HEK293 (cell line): ENCODE measurements around the gene MTERF4.
A peak's percentile ranks its signal among the peaks of the same experiment; 100 is the strongest.

Source experiments
- CTCF ChIA-PET: fragments of 350-600 bp; formaldehyde crosslinking; extraction: SDS; loops from one replicate; lab custom pipeline; 2021; ENCODE audit warnings: antibody characterized with exemption; lab: Yijun Ruan, JAX
- POLR2A ChIA-PET: fragments of 300-600 bp; formaldehyde crosslinking; extraction: SDS; loops from one replicate; lab custom pipeline; 2020; ENCODE audit warnings: antibody characterized with exemption, inconsistent platforms; lab: Yijun Ruan, JAX
- H3K27ac ChIP-seq: fragments of 200-500 bp; sonication (Bioruptor generic); 2 replicates; pipeline ENCODE4 v1.5.1; 2014; ENCODE audit warnings: low read depth, low read length, control low read depth, inconsistent platforms; ENCODE audit errors: extremely low read depth
- H3K36me3 ChIP-seq, 2 experiments: fragments of 200-500 bp in 1 of 2; sonication (Bioruptor generic) in 1 of 2; 1 replicate in 1 of 2; 2 replicates in 1 of 2; pipeline ENCODE4 v1.5.1; 2014 to 2017; ENCODE audit warnings: inconsistent platforms in 2 of 2, low read length in 2 of 2; ENCODE audit not compliant: control insufficient read depth in 2 of 2, insufficient read depth in 1 of 2
- H3K4me1 ChIP-seq: fragments of 200-500 bp; sonication (Bioruptor generic); 2 replicates; pipeline ENCODE4 v1.5.1; 2014; ENCODE audit warnings: mild to moderate bottlenecking, low read length, inconsistent platforms; ENCODE audit not compliant: control insufficient read depth, insufficient read depth
- H3K4me3 ChIP-seq: 2 replicates; pipeline ENCODE4 v1.5.1; 2011; ENCODE audit warnings: low read depth, mild to moderate bottlenecking, control low read depth, low read length, moderate library complexity
- H3K9me3 ChIP-seq: fragments of 200-500 bp; sonication (Bioruptor generic); 2 replicates; pipeline ENCODE4 v1.5.1; 2014; ENCODE audit warnings: low read depth, low read length, inconsistent platforms; ENCODE audit not compliant: control insufficient read depth, insufficient read depth
- MYNN ChIP-seq: fragments of 450-650 bp; formaldehyde crosslinking; IDR thresholded peaks from 2 replicates; pipeline ENCODE4 v1.5.1; 2016; ENCODE audit warnings: missing biosample characterization, missing genetic modification characterization, borderline replicate concordance
- SCRT1 ChIP-seq: fragments of 450-650 bp; formaldehyde crosslinking; IDR thresholded peaks from 2 replicates; pipeline ENCODE4 v1.5.1; 2016; ENCODE audit warnings: missing biosample characterization, missing genetic modification characterization, borderline replicate concordance
- YY1 ChIP-seq: fragments of 450-650 bp; formaldehyde crosslinking; IDR thresholded peaks from 2 replicates; pipeline ENCODE4 v1.5.1; 2018; ENCODE audit warnings: missing biosample characterization, missing genetic modification characterization
- ZIC2 ChIP-seq: fragments of 450-650 bp; formaldehyde crosslinking; IDR thresholded peaks from 2 replicates; pipeline ENCODE4 v1.5.1; 2016; ENCODE audit warnings: missing biosample characterization, missing genetic modification characterization
- ZNF558 ChIP-seq: fragments of 450-650 bp; formaldehyde crosslinking; IDR thresholded peaks from 2 replicates; pipeline ENCODE4 v1.5.1; 2016; ENCODE audit warnings: missing biosample characterization, missing genetic modification characterization
- ZNF560 ChIP-seq: fragments of 450-650 bp; formaldehyde crosslinking; IDR thresholded peaks from 2 replicates; pipeline ENCODE4 v1.5.1; 2017; ENCODE audit warnings: missing biosample characterization, missing genetic modification characterization, borderline replicate concordance
- ZNF768 ChIP-seq: fragments of 450-650 bp; formaldehyde crosslinking; IDR thresholded peaks from 2 replicates; pipeline ENCODE4 v1.5.1; 2018; ENCODE audit warnings: missing biosample characterization, mild to moderate bottlenecking, missing genetic modification characterization
- ZXDB ChIP-seq: fragments of 450-650 bp; formaldehyde crosslinking; IDR thresholded peaks from 2 replicates; pipeline ENCODE4 v1.5.1; 2016; ENCODE audit warnings: missing biosample characterization, missing genetic modification characterization
- TF ChIP-seq, protein P1 (sequence below): fragments of 450-650 bp; formaldehyde crosslinking; conservative IDR thresholded peaks from 2 replicates; pipeline ENCODE4 v1.5.1; 2016; ENCODE audit warnings: low read depth, missing biosample characterization, missing genetic modification characterization
- TF ChIP-seq, protein P2 (sequence below): fragments of 450-650 bp; formaldehyde crosslinking; IDR thresholded peaks from 2 replicates; pipeline ENCODE4 v1.5.1; 2016; ENCODE audit warnings: missing biosample characterization, missing genetic modification characterization
- TF ChIP-seq, protein P3 (sequence below): fragments of 450-650 bp; formaldehyde crosslinking; conservative IDR thresholded peaks from 2 replicates; pipeline ENCODE4 v1.5.1; 2016; ENCODE audit warnings: low read depth, missing biosample characterization, missing genetic modification characterization
- TF ChIP-seq, protein P4 (sequence below): fragments of 450-650 bp; formaldehyde crosslinking; IDR thresholded peaks from 2 replicates; pipeline ENCODE4 v1.5.1; 2016; ENCODE audit warnings: missing biosample characterization, missing genetic modification characterization, low read depth
- TF ChIP-seq, protein P5 (sequence below): fragments of 450-650 bp; formaldehyde crosslinking; IDR thresholded peaks from 2 replicates; pipeline ENCODE4 v1.5.1; 2016; ENCODE audit warnings: missing biosample characterization, missing genetic modification characterization

Gene MTERF4

DNA sequence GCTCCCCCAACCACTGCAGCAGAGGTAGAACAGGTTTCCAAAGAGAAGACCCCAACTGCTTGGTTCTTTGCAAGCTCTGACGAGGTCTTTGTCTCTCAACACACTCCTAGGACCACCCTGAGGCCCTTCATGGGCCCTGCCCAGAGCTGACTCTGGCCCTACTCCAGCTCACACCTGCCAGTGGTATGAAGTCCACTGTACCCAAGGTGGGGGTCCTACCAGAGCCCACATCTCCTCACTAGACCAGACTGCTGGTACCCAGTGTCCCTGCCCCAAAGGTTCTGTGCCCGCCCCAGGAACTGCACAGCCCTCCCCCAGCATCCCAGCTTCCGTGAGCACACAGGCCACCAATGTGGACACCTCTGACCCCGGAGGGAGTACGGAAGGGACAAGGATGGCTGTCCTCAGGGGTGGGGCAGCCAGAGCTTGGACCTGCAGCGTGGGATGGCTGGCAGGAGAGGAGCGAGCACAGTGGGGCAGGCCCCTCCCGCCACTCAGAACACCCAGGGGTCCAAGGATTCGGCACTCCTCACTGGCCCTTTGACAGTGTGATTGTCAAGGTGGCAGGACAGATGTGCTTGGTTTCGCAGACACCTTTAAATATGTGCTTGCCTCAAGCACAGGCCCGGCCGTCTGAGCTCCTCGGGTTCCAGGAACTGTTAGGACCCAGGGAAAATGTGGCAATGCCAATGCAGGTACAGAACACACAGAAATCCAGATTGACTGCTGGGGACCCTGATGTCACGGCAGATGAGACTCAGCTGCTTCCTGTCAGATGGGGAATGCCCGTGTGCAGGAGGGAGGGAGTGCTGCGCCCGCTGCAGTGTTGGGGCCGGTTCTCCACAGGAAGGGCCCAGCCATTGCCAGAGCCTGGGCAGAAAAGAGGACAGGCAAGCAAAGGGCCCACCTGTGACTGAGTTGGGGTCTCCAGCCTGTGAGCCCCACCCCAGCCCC is 51.2 kb downstream of the MTERF4 start (continued):
- TF ChIP-seq, protein P1, sequence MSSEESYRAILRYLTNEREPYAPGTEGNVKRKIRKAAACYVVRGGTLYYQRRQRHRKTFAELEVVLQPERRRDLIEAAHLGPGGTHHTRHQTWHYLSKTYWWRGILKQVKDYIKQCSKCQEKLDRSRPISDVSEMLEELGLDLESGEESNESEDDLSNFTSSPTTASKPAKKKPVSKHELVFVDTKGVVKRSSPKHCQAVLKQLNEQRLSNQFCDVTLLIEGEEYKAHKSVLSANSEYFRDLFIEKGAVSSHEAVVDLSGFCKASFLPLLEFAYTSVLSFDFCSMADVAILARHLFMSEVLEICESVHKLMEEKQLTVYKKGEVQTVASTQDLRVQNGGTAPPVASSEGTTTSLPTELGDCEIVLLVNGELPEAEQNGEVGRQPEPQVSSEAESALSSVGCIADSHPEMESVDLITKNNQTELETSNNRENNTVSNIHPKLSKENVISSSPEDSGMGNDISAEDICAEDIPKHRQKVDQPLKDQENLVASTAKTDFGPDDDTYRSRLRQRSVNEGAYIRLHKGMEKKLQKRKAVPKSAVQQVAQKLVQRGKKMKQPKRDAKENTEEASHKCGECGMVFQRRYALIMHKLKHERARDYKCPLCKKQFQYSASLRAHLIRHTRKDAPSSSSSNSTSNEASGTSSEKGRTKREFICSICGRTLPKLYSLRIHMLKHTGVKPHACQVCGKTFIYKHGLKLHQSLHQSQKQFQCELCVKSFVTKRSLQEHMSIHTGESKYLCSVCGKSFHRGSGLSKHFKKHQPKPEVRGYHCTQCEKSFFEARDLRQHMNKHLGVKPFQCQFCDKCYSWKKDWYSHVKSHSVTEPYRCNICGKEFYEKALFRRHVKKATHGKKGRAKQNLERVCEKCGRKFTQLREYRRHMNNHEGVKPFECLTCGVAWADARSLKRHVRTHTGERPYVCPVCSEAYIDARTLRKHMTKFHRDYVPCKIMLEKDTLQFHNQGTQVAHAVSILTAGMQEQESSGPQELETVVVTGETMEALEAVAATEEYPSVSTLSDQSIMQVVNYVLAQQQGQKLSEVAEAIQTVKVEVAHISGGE (tag by site-specific recombination), result no peak
- TF ChIP-seq, protein P2, sequence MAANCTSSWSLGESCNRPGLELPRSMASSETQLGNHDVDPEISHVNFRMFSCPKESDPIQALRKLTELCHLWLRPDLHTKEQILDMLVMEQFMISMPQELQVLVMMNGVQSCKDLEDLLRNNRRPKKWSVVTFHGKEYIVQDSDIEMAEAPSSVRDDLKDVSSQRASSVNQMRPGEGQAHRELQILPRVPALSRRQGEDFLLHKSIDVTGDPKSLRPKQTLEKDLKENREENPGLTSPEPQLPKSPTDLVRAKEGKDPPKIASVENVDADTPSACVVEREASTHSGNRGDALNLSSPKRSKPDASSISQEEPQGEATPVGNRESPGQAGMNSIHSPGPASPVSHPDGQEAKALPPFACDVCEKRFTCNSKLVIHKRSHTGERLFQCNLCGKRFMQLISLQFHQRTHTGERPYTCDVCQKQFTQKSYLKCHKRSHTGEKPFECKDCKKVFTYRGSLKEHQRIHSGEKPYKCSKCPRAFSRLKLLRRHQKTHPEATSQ (tag by site-specific recombination), result no peak
- TF ChIP-seq, protein P3, sequence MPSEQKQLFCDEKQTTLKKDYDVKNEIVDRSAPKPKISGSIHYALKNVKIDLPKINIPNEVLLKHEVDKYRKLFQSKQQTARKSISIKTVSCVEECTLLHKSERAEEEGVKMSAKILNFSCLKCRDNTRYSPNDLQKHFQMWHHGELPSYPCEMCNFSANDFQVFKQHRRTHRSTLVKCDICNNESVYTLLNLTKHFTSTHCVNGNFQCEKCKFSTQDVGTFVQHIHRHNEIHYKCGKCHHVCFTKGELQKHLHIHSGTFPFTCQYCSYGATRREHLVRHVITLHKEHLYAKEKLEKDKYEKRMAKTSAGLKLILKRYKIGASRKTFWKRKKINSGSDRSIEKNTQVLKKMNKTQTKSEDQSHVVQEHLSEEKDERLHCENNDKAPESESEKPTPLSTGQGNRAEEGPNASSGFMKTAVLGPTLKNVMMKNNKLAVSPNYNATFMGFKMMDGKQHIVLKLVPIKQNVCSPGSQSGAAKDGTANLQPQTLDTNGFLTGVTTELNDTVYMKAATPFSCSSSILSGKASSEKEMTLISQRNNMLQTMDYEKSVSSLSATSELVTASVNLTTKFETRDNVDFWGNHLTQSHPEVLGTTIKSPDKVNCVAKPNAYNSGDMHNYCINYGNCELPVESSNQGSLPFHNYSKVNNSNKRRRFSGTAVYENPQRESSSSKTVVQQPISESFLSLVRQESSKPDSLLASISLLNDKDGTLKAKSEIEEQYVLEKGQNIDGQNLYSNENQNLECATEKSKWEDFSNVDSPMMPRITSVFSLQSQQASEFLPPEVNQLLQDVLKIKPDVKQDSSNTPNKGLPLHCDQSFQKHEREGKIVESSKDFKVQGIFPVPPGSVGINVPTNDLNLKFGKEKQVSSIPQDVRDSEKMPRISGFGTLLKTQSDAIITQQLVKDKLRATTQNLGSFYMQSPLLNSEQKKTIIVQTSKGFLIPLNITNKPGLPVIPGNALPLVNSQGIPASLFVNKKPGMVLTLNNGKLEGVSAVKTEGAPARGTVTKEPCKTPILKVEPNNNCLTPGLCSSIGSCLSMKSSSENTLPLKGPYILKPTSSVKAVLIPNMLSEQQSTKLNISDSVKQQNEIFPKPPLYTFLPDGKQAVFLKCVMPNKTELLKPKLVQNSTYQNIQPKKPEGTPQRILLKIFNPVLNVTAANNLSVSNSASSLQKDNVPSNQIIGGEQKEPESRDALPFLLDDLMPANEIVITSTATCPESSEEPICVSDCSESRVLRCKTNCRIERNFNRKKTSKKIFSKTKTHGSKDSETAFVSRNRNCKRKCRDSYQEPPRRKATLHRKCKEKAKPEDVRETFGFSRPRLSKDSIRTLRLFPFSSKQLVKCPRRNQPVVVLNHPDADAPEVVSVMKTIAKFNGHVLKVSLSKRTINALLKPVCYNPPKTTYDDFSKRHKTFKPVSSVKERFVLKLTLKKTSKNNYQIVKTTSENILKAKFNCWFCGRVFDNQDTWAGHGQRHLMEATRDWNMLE, result no peak
- TF ChIP-seq ZNF768 (tag by site-specific recombination), result no peak
- TF ChIP-seq MYNN (tag by site-specific recombination), result no peak
- TF ChIP-seq, all 188 proteins: peak for 0

DNA sequence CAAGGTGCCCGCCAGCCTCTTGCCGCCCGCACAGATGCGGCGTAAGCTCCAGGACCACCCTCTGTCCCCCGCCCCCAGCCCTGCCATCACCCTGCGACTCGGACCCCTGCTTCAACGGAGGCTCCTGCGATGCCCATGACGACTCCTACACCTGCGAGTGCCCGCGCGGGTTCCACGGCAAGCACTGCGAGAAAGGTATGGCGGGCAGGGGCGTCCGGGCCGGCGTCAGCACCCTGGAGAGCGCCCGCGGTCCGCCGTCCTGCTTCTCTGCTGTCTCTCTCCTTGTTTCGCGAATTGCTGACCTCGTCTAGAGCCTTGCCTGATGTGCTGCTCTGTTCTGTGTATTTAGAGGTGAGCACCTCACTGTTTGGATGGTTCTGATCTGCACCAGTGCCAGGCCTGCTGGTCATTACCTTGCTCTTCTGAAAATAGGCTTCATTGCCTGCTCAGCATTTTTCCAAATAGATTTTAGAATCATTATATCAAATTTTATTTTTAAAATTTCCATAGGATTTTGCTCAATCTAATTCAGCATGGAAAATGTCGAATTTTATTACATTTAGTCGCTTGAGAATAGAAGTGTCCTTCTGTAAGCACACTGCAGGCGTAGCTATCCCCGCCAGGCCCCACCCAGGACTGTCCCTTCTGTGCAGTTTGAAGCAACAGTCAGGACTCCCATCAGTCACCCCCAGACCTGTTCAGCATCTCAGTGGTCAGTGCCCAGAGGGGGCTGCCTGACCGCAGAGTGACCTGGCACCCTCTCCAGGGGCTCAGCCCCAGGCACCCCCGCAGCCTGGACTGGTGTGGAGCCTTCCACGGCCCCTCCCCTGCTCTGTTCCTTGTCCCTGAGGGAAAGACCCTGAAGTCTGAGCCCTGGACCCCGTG is 52.1 kb downstream of the MTERF4 start:
- H3K36me3 ChIP-seq, result no peaks in the 10 kb centered on the region
- CTCF ChIA-PET, result no interaction called here
- no peak overlapping the region for H3K27ac ChIP-seq
- H3K4me3 ChIP-seq, result no peak overlapping the region
- POLR2A ChIA-PET, result no interaction called here
- no peaks in the 10 kb centered on the region for H3K4me1 ChIP-seq
- no peak for TF ChIP-seq ZXDB (tag by site-specific recombination)
- TF ChIP-seq ZNF560 (tag by site-specific recombination), result no peak
- TF ChIP-seq, protein P4, sequence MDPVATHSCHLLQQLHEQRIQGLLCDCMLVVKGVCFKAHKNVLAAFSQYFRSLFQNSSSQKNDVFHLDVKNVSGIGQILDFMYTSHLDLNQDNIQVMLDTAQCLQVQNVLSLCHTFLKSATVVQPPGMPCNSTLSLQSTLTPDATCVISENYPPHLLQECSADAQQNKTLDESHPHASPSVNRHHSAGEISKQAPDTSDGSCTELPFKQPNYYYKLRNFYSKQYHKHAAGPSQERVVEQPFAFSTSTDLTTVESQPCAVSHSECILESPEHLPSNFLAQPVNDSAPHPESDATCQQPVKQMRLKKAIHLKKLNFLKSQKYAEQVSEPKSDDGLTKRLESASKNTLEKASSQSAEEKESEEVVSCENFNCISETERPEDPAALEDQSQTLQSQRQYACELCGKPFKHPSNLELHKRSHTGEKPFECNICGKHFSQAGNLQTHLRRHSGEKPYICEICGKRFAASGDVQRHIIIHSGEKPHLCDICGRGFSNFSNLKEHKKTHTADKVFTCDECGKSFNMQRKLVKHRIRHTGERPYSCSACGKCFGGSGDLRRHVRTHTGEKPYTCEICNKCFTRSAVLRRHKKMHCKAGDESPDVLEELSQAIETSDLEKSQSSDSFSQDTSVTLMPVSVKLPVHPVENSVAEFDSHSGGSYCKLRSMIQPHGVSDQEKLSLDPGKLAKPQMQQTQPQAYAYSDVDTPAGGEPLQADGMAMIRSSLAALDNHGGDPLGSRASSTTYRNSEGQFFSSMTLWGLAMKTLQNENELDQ (tag by site-specific recombination), result no peak
- TF ChIP-seq ZIC2 (tag by site-specific recombination), result no peak
- TF ChIP-seq, protein P5, sequence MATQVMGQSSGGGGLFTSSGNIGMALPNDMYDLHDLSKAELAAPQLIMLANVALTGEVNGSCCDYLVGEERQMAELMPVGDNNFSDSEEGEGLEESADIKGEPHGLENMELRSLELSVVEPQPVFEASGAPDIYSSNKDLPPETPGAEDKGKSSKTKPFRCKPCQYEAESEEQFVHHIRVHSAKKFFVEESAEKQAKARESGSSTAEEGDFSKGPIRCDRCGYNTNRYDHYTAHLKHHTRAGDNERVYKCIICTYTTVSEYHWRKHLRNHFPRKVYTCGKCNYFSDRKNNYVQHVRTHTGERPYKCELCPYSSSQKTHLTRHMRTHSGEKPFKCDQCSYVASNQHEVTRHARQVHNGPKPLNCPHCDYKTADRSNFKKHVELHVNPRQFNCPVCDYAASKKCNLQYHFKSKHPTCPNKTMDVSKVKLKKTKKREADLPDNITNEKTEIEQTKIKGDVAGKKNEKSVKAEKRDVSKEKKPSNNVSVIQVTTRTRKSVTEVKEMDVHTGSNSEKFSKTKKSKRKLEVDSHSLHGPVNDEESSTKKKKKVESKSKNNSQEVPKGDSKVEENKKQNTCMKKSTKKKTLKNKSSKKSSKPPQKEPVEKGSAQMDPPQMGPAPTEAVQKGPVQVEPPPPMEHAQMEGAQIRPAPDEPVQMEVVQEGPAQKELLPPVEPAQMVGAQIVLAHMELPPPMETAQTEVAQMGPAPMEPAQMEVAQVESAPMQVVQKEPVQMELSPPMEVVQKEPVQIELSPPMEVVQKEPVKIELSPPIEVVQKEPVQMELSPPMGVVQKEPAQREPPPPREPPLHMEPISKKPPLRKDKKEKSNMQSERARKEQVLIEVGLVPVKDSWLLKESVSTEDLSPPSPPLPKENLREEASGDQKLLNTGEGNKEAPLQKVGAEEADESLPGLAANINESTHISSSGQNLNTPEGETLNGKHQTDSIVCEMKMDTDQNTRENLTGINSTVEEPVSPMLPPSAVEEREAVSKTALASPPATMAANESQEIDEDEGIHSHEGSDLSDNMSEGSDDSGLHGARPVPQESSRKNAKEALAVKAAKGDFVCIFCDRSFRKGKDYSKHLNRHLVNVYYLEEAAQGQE (tag by site-specific recombination), result peak; percentile 93
- no peak for TF ChIP-seq SCRT1 (tag by site-specific recombination)
- TF ChIP-seq ZNF558, result no peak
- TF ChIP-seq YY1 (tag by site-specific recombination), result no peak
- no peaks in the 10 kb centered on the region; the same call in 1 of the 2 replicates for H3K9me3 ChIP-seq
